Esophagus squamous epithelium (tissue), 5 donors: ENCODE data around the gene PREX1. TPM values are rescaled to one million over a fixed set of nuclear protein-coding genes. Genes with fewer than 3 reads are reported as not detected.

ENCODE experiments used
- DNase-seq: peaks from one replicate; lab custom pipeline; 2025; lab: John Stamatoyannopoulos, UW
- H3K27ac ChIP-seq, 4 donors: fragments of 200-600 bp; sonication (generic); one replicate each; pipeline ENCODE4 v1.5.1; 2016 to 2019; ENCODE audit warnings: mild to moderate bottlenecking in 1 of 4
- H3K27me3 ChIP-seq, 4 donors: fragments of 200-600 bp; sonication (generic); 1 replicate in 3 of 4; 2 replicates in 1 of 4; pipeline versions ENCODE4 v1.5.1 to v1.6.0; 2017 to 2021; ENCODE audit warnings: antibody characterized with exemption in 1 of 4
- H3K36me3 ChIP-seq, 3 donors: fragments of 200-600 bp; sonication (generic); one replicate each; pipeline ENCODE4 v1.5.1; 2016 to 2019
- H3K4me1 ChIP-seq, 3 donors: fragments of 200-600 bp; sonication (generic); one replicate each; pipeline ENCODE4 v1.5.1; 2017 to 2019
- H3K4me3 ChIP-seq, 4 donors: fragments of 200-600 bp; sonication (generic); 1 replicate in 3 of 4; 2 replicates in 1 of 4; pipeline ENCODE4 v1.5.1; 2016 to 2019; ENCODE audit warnings: mild to moderate bottlenecking in 2 of 4, moderate library complexity in 1 of 4
- H3K9me3 ChIP-seq, 3 donors: fragments of 200-600 bp; sonication (generic); one replicate each; pipeline ENCODE4 v1.5.1; 2016 to 2019
- POLR2A ChIP-seq, 4 donors: fragments of 450-650 bp; IDR thresholded peaks; one replicate each; pipeline ENCODE4 v1.6.1; 2017; ENCODE audit warnings: antibody characterized with exemption in 4 of 4, mild to moderate bottlenecking in 4 of 4, moderate library complexity in 3 of 4
- WGBS, 2 donors: methylation state at CpG; one replicate each; pipeline ENCODE4 v1.1.5; 2018; 5-methylcytosine and 5-hydroxymethylcytosine counted together
- intact Hi-C: fragments of 100-400 bp; cut with DNase I; formaldehyde crosslinking; loops from one replicate; pipeline ENCODE4 v1.15.0; 2022
- total RNA-seq, 4 donors: library from RNA; depleted of rRNA; stranded (reverse); fragments of >200 nt; gene quantifications; one replicate each; pipeline ENCODE4 v1.1.0, GENCODE V29; 2016
- TF ChIP-seq, protein P1 (sequence below), 6 experiments: fragments of 450-650 bp in 4 of 6; fragments of 200-600 bp in 2 of 6; sonication (generic) in 2 of 6; IDR thresholded peaks; one replicate each; pipeline ENCODE4 v1.5.1; 2016 to 2019; ENCODE audit warnings: antibody characterized with exemption in 6 of 6, mild to moderate bottlenecking in 4 of 6, moderate library complexity in 4 of 6
- donor health status: DM: yes; HTN: yes; CAD: no.

Gene PREX1
- total RNA-seq, 4 donors from 2014 or later: 4.9 to 25.9 (median 8.9) TPM

DNA sequence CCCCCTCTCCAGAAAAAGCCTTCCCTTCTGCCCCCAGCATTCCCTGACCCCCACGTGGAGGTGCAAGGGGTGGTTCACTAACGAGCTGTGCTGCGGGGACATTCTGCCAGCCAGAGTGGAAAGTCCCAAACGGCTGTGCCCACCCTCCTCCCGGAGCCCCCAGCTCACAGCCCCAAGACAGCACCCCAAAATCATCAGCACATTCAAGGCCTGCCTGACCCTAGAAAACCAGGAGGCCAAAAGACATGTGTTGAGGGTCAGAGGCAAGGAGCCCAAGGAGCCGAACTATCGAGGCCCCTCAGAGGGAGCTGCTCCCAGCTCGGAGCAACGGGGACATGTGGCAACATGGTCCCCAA is 197.9 kb downstream of the PREX1 start:
- DNase-seq: no peak
- H3K27ac ChIP-seq: no peak overlapping the region
- H3K9me3 ChIP-seq: no peaks in the 10 kb centered on the region
- H3K4me3 ChIP-seq: no peak overlapping the region
- no peaks in the 10 kb centered on the region for H3K4me1 ChIP-seq
- 59 to 85% methylated on average over 2 to 4 of the region's 9 CpGs for WGBS, 2 donors
- intact Hi-C loops: no loop called here
- H3K36me3 ChIP-seq: peaks cover 0 to 84% (median 0%) of the 10 kb centered on the region in 3 donors
- no peak for TF ChIP-seq POLR2A (IDR thresholded peaks at IDR 0.05)
- TF ChIP-seq, protein P1, sequence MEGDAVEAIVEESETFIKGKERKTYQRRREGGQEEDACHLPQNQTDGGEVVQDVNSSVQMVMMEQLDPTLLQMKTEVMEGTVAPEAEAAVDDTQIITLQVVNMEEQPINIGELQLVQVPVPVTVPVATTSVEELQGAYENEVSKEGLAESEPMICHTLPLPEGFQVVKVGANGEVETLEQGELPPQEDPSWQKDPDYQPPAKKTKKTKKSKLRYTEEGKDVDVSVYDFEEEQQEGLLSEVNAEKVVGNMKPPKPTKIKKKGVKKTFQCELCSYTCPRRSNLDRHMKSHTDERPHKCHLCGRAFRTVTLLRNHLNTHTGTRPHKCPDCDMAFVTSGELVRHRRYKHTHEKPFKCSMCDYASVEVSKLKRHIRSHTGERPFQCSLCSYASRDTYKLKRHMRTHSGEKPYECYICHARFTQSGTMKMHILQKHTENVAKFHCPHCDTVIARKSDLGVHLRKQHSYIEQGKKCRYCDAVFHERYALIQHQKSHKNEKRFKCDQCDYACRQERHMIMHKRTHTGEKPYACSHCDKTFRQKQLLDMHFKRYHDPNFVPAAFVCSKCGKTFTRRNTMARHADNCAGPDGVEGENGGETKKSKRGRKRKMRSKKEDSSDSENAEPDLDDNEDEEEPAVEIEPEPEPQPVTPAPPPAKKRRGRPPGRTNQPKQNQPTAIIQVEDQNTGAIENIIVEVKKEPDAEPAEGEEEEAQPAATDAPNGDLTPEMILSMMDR (IDR thresholded peaks at IDR 0.05): no peak
- no peaks in the 10 kb centered on the region for H3K27me3 ChIP-seq

DNA sequence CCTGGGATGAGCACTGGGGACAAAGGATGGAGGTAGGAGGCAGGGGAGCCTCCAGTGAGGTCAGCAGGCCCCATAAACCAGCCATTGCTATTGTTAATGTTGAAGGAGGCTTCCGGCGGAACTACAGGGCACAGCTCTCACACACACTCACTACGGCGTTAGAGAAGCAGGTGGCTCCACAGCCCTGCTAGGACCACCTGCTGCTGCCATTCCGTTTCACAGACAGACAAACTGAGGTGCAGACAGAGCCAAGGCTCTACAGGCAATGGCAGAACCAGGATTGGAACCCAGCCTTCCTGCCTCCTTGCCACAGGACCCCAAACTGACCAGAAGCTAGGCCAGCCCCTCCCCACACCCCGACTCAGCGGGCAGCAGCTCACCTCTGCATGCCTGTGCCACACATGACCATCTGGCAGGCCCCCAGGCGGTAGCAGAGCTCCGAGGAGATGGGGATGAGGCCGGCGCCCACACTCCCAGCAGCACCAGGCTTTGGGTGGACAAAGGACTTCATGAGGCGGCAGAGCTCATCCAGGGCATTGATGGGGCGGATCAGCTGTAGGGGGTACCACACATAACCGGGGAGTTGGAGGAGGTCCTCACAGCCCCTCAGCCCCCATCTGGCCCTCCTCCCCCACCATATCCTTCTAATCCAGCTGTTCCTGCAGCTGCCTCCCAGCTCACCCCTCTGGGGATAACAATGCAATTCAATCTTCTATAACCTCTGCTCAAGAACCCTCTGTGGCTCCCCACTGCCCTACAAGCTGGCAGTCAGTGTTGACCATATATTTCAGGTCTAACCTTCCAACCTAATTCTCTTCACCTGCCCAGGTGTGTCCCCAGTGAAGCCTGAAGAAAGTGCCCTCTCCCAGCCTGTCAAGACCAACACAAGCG is 198.5 kb downstream of the PREX1 start:
- Histone ChIP-seq H3K9me3 (no peaks in the 10 kb centered on the region), H3K36me3 (peaks cover 0 to 81% (median 0%) of the 10 kb centered on the region in 3 donors), H3K4me1 (no peaks in the 10 kb centered on the region), H3K4me3 (no peak overlapping the region), H3K27me3 (no peaks in the 10 kb centered on the region), H3K27ac (no peak overlapping the region)
- no peak for TF ChIP-seq POLR2A (IDR thresholded peaks at IDR 0.05)
- TF ChIP-seq, protein P1 (IDR thresholded peaks at IDR 0.05): no peak
- intact Hi-C loops: no loop called here
- 60 to 92% methylated on average over 2 to 7 of the region's 15 CpGs for WGBS, 2 donors
- DNase-seq: no peak

DNA sequence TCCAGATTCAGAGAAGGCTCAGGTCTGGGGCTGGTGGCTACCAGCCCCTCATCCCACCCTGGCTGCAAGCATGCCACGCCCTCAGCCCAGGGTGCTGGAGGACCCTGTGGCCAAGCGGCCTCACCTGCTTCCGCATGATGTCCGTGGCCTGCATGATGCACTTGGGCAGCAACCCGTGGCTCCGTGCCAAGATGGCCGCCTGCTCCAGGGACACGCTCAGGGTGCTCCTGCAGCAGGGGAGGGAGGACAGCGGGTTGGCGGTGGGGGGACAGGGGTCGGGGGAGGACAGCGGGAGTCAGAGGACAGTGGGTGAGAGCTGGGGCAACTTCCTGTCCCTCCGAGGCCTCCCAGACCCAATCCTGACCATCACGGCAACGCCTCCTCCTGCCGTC is 200.1 kb downstream of the PREX1 start:
- 83% methylated on average over 1 of the region's 16 CpGs; no CpG with 5 or more reads in 1 of the 2 donors for WGBS, 2 donors
- TF ChIP-seq, protein P1 (IDR thresholded peaks at IDR 0.05): no peak
- TF ChIP-seq POLR2A (IDR thresholded peaks at IDR 0.05): no peak
- no peak for DNase-seq
- H3K36me3 ChIP-seq: peaks cover 0 to 78% (median 0%) of the 10 kb centered on the region in 3 donors
- no peak overlapping the region for H3K4me3 ChIP-seq
- no peaks in the 10 kb centered on the region for H3K9me3 ChIP-seq
- intact Hi-C loops: no loop called here
- H3K27me3 ChIP-seq: no peaks in the 10 kb centered on the region
- H3K27ac ChIP-seq: no peak overlapping the region
- H3K4me1 ChIP-seq: no peaks in the 10 kb centered on the region

DNA sequence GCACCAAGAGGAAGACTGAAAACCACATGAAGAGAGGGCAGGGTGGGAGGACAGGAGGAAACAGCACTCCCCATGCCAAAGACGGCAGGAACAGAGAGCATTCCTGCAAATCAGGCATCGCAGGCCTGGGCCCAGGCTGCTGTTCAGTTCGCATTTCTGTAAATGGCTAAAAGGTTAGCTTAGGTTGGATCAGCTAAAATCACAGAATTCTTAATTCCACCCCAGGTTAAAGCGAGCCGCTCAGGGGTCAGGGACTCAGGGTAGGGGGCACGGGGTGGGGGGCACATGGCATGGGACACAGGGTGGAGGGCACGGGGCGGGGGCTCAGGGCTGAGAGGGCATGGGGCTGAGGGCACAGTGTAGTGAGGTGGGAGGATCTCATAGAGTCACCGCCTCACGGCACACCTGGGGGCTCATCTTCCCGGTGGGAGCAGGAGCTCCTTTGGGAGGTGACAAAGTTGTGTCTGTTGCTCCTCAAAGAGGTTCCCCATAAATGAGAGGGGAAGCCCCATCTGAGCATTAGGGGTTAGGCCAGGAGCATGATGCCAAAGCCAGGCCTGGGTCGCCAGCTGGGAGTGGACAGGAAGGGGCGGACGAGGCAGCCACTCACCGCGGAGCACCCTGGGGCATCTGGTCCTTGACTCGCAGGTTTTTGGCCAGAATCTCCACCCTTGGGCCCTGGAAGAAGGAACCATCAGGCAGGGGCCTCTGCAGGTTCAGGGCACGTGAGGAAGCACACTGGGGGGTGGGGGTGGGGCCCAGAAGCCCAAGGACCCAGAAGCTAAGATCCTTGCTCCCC is 200.7 kb downstream of the PREX1 start:
- WGBS, 2 donors: 46 to 57% methylated on average over 3 to 4 of the region's 18 CpGs
- Histone ChIP-seq H3K9me3 (no peaks in the 10 kb centered on the region), H3K27me3 (no peaks in the 10 kb centered on the region), H3K27ac (no peak overlapping the region), H3K36me3 (peaks cover 0 to 72% (median 0%) of the 10 kb centered on the region in 3 donors), H3K4me3 (no peak overlapping the region), H3K4me1 (no peaks in the 10 kb centered on the region)
- intact Hi-C loops: no loop called here
- no peak for TF ChIP-seq POLR2A (IDR thresholded peaks at IDR 0.05)
- TF ChIP-seq, protein P1 (IDR thresholded peaks at IDR 0.05): no peak
- DNase-seq: no peak
